CD4-positive, alpha-beta T cell treated with Interleukin-1 beta for 1 hour (primary cell): Measurements from ENCODE around the gene PHACTR3.

Source experiments
- DNase-seq, 2 donors: peaks; one replicate each; pipeline ENCODE4 v3.0.0-alpha.2; 2020 to 2022

Gene PHACTR3

DNA sequence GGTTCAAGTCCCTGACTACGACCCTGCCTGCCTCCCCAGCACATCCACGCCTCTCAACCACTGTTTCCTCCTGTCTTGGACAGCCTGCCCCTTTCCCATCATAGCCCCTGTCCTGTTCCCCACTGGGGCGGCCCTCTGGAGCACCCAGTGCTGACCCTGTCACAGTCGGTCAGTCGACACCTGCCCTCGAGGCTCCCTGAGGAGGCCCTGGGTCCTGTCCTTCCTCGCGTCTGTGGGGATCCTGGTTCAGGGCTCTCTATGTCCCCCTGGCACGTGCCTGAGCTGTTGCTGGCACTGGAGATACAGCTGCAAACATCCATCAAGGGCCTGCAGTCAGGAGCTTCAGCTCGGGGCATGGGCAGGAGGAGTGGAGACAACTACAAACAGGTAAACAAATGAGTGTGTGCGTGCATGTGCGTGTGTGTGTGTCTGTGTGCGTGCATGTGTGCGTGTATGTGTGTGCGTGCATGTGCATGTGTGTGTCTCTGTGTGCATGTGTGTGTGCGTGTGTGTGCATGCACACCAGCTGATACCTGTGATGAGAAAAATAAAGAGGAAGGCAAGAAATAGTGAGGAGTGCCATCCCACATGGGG lies 132.8 kb downstream of the PHACTR3 start:
- DNase-seq, result no peak

DNA sequence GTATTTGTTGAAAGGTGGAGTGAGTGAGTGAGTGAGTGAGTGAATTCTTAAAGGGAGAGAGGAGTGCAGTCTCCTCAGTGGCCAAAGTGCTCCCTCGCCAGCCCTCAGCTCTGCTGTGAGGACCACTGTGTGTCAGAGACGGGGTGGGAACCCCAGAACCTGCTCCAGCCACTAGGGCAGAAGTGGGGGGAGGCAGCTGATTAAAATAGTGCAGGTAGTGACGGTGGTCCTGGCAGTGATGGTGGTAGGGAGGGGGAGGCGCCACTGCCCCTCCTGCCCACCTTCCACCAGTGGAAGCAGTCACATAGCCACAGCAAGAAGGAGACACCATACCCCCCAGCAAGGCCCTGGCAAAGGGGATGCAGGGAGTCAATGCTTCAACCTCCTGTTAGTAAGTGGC lies 133.5 kb downstream of the PHACTR3 start:
- no peak for DNase-seq

DNA sequence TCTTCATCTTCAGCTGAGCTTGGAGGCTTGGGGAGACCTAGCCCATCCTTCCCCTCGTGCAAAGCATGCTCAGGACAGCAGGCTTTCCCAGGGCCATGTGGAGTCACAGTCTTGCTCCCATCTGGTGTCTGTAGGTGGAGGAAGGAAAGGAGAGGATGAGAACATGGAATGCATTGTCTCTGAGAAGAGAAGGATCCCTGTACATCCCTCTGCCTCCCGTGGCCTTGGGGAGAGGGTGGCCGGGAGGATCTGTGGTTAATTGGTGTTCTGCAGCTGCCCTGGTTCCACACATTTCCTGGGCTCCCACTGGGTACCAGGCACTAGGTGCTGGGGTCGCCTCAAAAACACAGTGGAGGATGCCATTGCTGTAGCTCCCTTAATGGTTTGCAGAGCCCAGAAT lies 134.5 kb downstream of the PHACTR3 start:
- DNase-seq, result no peak

DNA sequence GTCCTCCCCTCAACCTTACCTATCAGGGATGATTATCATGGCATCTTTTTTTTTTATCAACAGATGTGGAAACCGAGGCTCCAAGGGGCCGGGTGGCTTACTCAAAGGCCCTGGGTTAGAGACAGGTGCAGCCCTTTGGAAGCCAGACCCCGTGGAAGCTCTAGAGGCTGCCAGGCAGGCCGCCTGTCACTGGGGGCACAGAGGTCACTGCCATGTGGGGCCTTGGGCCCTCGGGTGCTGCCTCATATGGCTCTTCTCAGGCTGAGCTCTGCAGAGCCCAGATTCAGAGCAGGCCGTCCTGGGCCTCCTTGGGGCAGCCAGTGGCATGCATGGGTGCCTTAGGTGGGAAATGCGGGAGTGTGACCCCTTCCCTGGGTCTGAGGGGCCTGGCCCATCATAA lies 136.3 kb downstream of the PHACTR3 start:
- DNase-seq, result no peak

DNA sequence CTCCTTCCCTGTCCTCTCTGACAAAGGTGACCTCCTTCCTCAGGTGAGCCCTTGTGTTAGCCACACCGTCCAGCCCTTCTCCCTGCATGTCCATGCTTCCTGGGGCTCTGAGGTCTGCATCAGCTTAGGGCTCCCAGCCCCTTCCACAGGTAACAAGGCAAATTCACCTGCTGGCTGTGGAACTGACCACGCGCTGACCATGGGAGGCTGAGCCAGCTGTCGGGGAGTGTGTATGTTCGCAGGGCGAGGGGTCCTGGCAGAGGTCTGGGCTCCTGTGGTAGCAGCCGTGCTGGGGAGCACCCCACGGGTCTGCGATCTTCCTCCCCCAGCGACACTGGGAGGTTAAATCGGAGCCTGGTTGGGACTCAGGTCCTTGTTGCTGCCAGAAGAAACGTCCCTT lies 136.7 kb downstream of the PHACTR3 start:
- DNase-seq, result no peak

DNA sequence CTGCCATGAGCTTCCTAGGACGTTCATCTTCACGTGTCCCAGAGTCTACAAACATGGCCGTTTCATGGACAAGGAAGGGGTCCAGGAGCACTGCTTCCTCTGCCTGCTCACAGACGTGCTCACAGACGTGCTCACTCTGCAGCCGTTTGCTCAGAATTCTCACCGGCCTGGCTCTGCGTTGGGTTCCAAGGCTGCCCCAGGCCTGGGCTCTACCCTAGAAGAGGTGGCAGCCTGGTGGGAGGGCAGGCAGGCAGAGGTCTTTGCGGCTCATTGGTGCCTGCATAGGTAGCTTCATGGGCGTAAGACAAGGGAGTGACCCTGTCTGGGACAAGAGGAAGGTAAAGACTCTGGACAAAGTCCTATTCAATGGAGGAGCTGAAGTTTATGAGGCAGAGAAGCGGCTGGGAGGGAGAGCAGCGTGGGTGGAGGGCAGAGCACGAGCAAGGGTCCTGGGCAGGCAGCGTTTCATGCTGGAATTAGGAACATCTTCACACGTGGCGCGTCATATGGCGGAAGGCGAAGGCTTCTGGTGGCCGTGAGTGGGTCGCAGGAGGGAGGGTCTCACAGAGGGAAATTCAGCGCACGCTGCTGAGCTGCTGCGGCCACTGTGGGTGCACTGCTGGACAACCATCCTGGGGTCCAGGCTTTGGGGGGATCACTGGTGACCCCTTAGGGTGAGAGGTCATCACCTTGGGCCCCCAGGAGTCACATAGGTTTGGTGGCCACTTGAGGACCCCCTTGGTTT lies 138.2 kb downstream of the PHACTR3 start:
- DNase-seq, result no peak

DNA sequence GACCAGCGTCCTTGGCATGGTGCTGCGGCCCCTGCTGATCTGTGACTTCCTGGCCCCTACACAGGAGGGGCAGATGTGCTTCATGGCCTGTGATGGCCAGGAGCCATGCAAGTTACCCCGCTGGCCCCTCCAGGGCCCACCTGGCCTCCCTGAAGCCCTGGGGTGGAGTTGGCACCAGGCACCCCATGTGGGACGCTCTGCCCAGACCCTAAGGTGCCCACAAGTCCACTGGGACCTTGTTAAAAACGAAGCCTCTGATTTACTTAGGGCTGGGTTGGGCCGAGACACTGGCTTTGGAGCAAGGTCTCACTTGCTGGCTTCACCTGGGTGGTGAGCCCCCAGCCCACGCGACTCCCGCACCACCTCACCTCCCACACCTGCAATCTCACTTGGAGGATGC lies 139.0 kb downstream of the PHACTR3 start:
- DNase-seq, result no peak

DNA sequence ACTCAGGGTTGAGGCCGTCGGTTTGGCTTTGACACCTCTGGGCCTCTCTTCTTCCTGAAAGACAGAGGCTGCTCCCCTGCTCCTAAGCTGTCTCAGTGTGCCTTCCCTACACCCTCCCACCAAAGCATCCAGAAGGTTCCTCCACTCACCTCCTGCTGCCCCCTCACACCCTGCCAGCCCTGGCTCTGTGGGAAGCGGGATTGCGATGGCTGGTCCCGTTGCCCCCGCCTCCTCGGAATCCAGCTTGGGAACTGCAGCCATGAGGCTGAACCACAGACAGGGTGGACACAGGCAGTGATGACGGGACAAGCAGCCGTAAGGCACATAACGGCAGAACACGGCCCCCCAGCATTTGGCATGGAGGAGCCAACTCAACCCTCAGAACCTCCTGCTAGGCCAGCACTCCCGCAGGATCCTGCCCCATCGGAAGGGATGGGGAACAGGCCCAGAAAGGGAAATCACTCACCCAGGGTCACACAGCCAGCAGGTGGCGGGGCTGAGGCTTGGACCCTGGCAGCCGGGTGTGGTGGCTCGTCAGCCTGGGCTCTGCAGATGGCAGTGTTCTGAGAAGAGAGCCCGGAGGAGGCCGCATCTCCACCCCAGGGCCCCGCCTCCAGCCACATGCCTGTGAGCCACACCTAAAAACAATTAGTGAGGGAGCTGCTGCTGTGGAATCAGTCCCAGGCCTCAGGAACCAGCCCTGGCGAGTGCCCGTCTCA lies 139.6 kb downstream of the PHACTR3 start:
- DNase-seq, result no peak

DNA sequence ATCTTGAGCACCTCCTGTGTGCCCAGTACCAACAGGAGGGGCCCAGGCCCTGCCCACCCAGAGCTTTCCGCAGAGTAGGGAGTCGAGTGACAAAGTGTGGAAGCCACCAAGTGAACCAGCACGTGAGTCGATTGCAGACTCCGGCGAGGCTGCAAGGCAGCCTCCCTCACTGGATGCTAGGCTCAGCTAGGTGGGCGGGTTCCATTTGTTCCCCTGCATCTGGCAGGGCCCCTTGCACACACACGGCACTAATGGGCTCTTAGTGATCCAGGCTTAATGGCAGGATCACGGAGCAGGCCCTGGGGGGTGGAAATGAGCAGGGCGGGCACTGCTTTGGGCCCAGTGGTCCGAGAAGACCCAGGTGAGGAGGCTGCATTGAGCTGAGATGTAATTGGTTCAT lies 140.4 kb downstream of the PHACTR3 start:
- no peak for DNase-seq

DNA sequence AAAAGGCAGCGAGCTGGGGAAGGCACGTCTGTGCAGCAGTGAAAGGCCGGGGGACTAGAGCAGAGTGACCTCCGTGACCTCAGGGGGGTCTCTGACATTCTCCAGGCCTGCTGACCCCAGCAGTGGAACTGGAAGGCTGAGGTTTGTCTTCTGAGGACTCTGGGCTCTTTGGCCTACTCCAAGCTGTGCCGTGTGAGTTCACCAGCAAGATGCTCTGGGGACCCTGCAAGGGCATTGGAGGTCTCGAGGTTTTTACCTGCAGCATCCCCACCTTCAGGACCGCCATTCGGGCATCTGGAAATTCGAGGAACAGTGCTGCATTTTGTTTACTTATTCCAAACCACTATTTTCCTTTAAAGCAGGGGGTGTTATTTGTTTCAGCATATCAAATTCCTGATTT lies 140.9 kb downstream of the PHACTR3 start:
- no peak for DNase-seq

DNA sequence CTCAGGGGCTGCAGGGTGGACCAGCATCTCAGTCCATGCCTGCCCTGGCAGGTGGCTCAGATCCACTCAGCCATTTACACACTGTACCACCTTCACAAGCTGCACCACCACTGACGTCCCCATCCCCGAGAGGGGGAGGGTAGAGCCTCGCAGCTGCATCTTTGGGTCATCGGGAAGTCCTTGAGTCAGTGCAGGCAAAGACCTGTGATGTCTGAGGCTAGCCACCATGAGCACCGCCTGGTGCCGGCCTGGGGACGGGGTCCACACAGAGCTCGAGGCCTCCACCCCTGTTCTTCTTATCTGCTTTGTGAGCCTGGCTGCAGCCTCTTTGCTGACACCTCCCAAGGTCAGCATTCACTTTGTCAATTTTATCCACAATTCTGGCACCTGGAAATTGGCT lies 141.4 kb downstream of the PHACTR3 start:
- no peak for DNase-seq

DNA sequence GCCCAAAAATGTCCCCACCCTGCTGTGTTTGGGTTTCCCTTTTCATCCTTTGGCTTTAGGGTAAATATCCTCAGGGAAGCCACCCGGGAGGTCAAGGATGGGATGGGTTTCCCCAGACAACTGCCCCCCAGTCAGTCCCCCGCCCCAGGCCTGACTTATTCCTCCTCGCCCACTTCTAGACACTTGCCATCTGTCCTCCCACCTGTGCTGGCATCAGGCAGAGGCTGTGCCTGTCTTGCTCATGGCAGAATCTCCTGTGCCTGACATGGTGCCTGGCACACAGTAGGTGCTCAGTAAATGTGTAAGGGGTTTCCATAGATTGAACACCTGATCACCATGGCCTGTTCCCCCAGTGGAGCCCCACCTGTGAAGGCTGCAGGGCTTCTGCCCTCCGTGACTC lies 141.8 kb downstream of the PHACTR3 start:
- DNase-seq, result no peak

DNA sequence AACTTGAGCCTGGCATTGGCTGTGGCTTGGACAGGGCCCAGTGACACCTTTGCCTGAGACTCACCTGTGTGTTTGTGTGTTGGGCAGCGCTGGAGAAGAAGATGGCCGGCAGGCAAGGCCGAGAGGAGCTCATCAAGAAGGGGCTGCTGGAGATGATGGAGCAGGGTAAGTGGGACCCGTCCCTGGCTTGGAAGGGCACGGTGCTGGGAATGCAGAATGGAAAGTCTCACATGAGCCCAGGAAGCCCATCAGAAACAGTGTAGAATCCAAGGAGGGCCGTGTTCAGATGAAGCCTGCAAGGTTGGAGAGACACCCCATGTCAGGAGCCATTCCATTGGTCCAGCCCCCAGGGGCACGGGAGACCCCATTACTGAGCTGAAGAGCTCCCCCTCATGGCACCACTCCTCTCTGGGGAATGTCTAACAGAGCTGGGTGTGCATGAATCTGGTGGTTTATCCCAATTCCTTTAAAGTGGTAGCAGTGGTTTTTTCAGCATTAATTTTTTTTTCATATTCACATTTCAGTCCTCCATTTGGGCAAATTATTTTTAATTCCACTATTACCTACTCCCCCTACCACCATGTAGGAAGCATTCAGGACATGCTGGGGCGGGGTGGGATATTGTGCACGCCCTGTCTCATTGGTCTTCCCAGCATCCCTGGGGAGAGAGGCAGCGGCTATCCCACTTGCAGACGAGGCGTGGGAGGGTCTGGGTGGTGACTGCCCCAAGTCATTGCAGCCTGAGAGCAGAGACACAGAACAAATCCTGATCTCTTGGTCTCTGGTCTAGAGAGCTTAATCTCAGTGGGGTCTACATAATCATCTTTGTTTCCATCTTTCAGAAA lies 143.6 kb downstream of the PHACTR3 start:
- no peak for DNase-seq

DNA sequence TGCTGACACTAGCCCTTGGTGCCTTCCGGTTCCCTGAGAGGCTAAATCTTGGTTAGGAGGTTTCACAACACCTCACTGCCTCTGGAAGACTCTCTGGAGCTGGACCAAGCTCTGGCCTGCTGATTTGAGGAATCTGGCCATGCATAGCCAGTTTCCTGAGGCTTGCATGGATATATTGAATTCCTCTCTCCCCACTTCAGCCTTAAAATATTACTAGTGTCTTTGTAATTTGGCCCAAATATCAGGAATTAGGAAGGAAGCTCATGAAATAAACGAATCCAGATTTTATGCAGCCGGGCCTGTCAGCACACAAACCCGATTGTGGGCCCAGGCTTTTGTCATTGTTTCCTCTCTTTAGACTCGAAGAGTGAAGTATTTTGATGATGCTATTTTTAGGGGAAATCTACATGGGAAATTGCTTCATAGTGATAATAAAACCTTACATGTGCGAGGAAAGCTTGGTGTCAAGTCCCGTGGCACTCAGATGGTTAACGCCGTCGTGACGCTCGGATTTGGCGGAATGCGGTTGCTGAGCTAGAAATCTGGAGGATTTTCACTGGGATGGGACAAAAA lies 144.4 kb downstream of the PHACTR3 start:
- DNase-seq, result no peak

DNA sequence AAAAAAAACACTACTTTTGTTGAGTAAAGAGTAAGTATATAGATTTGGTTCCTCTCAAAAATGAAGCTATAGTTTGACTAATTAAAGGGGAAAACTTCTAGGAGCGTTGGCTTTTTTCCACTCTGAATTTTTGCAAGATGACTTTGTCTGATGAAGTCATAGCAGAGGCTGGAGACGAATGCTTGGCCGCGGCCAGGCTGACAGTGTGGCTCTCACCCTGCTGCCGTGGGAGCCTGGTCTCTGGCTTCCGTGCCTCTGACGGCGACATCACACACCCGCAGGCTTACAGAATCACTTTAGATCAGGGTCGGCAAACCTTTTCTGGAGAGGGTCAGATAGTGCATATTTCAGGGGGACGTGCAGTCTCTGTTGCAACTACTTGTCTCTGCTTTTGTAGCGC lies 145.0 kb downstream of the PHACTR3 start:
- no peak for DNase-seq

DNA sequence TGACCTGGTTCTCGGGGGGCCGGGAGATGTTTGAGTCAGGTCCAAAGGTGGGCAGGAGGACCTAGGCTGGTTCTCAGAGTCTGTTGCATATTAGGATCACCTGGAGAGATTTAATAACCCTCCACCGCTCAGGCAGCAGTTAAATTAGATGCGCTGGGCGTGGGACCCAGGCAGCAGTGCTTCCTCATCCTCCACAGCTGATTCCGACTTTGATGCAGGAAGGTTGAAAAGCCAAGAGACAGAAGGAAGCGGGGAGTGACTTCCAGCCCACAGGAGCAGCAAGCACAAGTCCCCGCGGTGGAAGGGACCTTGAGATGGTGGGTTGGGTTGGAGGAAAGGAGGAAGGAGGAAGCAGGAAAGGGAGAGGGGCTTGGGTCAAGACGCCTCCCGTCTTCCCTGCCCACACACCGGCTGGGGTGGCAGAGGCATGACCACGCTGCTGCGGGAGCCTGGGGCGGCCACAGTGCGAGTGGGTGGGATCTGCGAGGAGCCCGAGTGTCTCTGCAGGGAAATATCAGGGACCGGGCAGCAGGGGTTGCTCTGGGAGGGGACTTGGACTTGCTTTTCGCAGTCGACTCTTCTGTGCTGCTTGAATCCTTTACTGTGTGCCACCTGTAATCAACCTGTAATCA lies 146.0 kb downstream of the PHACTR3 start:
- DNase-seq, result no peak

DNA sequence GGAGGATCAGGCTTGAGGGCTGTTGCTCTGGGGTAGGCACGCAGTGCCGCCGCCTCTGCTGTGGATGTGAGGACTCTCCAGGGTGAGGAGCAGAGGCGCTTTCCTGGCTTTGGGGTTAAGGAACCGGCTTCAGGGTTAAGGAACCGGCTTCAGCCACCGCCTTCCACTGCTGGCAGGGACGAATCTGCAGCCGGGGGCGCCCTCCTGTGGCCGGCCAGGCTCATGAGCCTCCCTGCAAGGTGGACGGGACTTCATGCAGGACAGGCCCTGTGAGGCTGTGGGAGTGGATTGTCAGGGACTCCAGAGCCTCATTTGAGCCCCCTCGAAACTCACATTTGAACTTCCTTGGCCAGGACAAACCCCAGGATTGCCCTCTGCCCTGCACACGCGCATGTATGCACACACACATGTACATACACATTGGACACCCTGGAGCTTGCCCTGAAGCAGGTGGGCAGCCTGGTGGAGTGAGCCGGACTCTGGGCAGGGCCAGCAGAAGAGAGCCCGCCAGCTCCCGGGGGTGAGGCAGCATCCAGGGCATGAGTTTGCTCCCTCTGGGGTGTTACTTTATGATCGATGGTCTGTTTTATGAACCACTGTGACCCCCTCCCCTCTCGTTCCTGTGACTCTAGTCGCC lies 146.9 kb downstream of the PHACTR3 start:
- peak; percentile 10 to 49 for DNase-seq

DNA sequence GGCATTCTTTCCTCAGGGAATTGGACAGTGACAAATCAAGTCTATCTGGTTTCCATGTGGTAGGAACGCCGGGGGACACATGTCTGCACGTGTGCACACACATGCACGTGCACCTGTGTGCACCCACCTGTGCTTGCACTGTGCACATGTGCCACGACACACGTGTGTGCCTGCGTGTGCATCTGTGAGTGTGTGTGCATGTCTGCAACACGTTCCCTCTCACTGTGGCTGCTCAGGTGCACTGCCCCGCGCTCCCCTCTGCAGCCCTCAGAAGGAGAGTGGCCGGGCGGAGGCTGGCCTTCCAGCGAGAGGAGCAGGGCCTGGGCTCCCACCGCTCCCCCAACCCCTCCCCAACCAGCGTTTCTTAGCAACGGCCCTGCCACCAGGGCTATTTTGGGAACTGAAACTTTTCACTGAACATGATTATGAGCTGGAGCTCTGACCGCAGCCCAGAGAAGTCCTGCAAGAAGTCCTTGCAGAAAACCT lies 147.8 kb downstream of the PHACTR3 start:
- peak; percentile 3 to 39 for DNase-seq

DNA sequence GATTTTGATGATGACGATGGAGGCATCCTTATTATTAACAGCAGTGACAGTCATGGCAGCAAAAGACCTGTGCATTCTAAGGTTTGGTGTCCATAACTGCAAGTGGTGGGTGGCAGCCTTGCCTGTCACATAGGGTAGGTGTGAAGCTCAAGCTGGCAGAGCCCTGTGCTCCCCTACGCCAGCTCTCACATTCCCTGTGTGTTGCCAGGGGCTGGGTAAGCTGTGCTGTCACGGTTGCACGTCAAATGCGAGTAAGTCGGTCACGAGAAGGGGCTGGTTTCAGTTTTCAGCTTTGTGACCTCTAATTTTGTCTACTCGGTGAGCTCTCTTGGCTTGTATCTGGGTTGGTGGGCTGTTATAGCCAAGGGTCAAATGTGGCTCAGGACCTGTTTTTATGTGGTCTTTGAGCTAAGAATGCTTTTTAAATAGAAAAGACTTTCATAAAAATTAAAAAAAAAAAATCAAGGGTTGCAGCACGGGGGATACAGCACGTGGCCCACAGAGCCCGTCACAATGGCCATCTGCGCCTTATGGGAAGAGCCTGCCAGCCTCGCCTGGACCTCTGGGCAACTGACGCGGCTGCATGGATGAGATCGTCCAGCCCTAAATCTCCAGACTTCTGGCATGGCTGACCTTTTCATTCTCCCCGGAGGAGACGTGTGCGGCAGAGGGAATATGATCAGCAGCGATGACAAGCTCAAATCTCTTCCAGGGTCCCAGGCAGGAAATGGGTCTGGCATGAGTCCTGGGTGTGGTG lies 148.5 kb downstream of the PHACTR3 start:
- DNase-seq, result no peak

DNA sequence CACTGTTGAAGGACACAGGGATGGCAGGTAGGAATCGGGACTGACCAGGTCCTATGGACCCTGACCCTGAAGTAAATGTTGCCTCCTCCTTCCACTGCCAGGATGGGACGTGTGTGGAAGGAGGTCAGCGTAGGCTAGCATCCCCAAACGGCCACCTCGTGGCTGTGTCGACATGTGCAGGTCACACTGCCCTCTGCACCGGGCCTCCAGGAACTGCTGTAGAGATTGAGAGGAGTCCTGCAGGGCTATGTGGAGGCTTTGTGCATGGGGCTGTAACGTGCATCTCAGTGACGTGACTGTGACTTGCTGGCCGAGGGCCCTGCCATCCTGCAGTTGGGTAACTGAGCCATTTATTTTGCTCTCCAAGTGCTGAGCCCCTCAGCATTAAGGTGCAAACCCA lies 149.5 kb downstream of the PHACTR3 start:
- DNase-seq, result no peak

DNA sequence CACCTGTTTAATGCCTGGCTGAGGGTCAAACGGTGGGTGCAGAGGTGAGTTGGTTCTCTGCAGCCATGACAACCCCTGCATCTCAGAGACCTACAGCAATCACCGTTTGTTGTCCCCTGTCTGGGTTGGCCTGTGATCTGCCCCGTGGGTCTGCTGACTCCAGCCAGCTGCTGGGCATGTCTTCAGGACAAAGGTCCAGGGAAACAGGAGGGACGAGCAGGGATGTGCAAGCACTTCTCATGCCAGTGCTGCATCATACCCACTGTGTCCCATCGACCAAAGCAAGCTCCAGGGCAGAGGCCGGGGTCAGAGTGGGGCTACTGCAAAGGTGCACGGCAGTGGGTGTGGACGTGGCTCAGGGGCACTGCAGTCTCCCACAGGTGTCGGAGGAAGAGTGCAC lies 150.2 kb downstream of the PHACTR3 start:
- DNase-seq, result no peak
